GM18505 (cell line): ENCODE measurements around the gene KCNH4.

Source experiments
- ATAC-seq: cut with Tn5 transposase; IDR thresholded peaks from one replicate; pipeline ENCODE4 v1.9.1; 2021; ENCODE audit not compliant: unreplicated experiment
- POLR2A ChIP-seq: IDR thresholded peaks from 4 replicates; pipeline ENCODE4 v1.6.1; 2011; ENCODE audit warnings: borderline replicate concordance; ENCODE audit not compliant: insufficient read depth, insufficient read length; ENCODE audit errors: extremely low read depth

Gene KCNH4

GRCh38 chr17:42178817-42179216 is 2.1 kb downstream of the KCNH4 start:
- TF ChIP-seq POLR2A, result no peak
- no peak for ATAC-seq

GRCh38 chr17:42177684-42178083 is 3.3 kb downstream of the KCNH4 start:
- TF ChIP-seq POLR2A, result no peak
- ATAC-seq, result no peak

- no peak for TF ChIP-seq POLR2A
- ATAC-seq, result no peak
These were observed 6.7 kb downstream of the KCNH4 start for GRCh38 chr17:42174126-42174783.

GRCh38 chr17:42171831-42172230 is 9.1 kb downstream of the KCNH4 start:
- TF ChIP-seq POLR2A, result no peak
- no peak for ATAC-seq

GRCh38 chr17:42169351-42169750 is 11.6 kb downstream of the KCNH4 start:
- TF ChIP-seq POLR2A, result no peak
- ATAC-seq, result no peak

- TF ChIP-seq POLR2A, result no peak
- no peak for ATAC-seq
These were observed 13.1 kb downstream of the KCNH4 start for GRCh38 chr17:42167807-42168206.

- no peak for TF ChIP-seq POLR2A
- ATAC-seq, result no peak
These were observed 14.7 kb downstream of the KCNH4 start for GRCh38 chr17:42166196-42166763.

- no peak for TF ChIP-seq POLR2A
- ATAC-seq, result no peak
These were observed 15.2 kb downstream of the KCNH4 start for GRCh38 chr17:42165751-42166150.

GRCh38 chr17:42163696-42164407 is 17.1 kb downstream of the KCNH4 start:
- ATAC-seq, result no peak
- no peak for TF ChIP-seq POLR2A

- no peak for ATAC-seq
- no peak for TF ChIP-seq POLR2A
These were observed 17.8 kb downstream of the KCNH4 start for GRCh38 chr17:42163113-42163512.

GRCh38 chr17:42160531-42160910 is 20.4 kb downstream of the KCNH4 start:
- no peak for TF ChIP-seq POLR2A
- no peak for ATAC-seq

GRCh38 chr17:42159796-42160530 is 21.0 kb downstream of the KCNH4 start:
- TF ChIP-seq POLR2A, result no peak
- ATAC-seq, result no peak

GRCh38 chr17:42155614-42156045 is 25.3 kb downstream of the KCNH4 start:
- ATAC-seq, result no peak
- TF ChIP-seq POLR2A, result no peak
